Activated T-cell treated with anti-CD3 and anti-CD28 coated beads, Interleukin-2, amount 50 U/mL, for 4 hours (primary cell): ENCODE data around the gene C1orf216. TPM values are rescaled to one million over a fixed set of nuclear protein-coding genes. Genes with fewer than 3 reads are reported as not detected.
"Not testable (repeated sequence)": the region's sequence is repeated elsewhere in the genome, so short reads cannot be mapped to it uniquely, and the experiment has no call there.

Experiments
- ATAC-seq, 2 donors: fragments of 200-7000 bp; cut with Tn5 transposase; one replicate each; pipeline ENCODE4 v1.10.0; 2021
- DNase-seq: peaks from one replicate; pipeline ENCODE4 v3.0.0-alpha.2; 2020
- H3K27me3 Mint-ChIP-seq: one replicate; pipeline ENCODE4 v1.8.0; 2021; ENCODE audit warnings: low read depth, mixed read lengths
- H3K36me3 Mint-ChIP-seq: one replicate; pipeline ENCODE4 v1.8.0; 2022; ENCODE audit warnings: mixed read lengths; ENCODE audit not compliant: insufficient read depth
- H3K4me1 Mint-ChIP-seq: one replicate; pipeline ENCODE4 v1.8.0; 2021; ENCODE audit warnings: low read depth, mixed read lengths
- H3K4me3 Mint-ChIP-seq: one replicate; pipeline ENCODE4 v1.8.0; 2021; ENCODE audit warnings: mild to moderate bottlenecking, moderate library complexity, mixed read lengths
- H3K9me3 Mint-ChIP-seq: one replicate; pipeline ENCODE4 v1.8.0; 2021; ENCODE audit warnings: mixed read lengths
- total RNA-seq, 3 donors: library from RNA; stranded (reverse); gene quantifications; one replicate each; pipeline ENCODE4 v1.2.1, GENCODE V29; 2021

C1orf216 gene
- total RNA-seq, 3 donors from 2014 or later = 19.5 to 20.6 (median 19.9) TPM

DNA sequence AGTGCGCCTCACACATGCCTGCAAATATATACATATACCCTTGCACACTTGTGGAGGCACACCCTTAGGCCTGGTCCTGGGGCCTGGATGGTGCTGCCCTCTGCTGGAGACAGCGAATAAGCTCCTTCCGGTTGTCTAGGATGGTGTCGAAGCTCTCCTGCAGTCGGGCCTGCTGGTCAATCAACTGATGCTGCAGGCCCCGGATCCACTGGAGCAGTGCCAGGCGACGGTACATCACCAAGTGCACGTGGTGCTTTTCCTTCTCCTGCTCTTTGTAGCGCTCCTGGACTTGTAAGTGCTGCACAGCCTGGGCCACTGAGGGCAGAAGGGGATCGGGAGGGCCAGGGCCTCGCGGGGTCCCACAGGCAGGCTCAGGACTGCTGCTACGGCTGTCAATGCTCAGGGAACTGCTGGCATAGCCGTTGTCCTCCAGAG, 3.1 kb downstream of the C1orf216 start:
- H3K27me3 Mint-ChIP-seq = no peaks in the 10 kb centered on the region
- ATAC-seq (peak; percentile 44 to 45), DNase-seq (peak; percentile 73)
- H3K36me3 Mint-ChIP-seq = peaks cover 18% of the 10 kb centered on the region
- no peaks in the 10 kb centered on the region for H3K9me3 Mint-ChIP-seq
- peak overlapping the region; percentile 64 for H3K4me3 Mint-ChIP-seq
- peaks cover 29% of the 10 kb centered on the region for H3K4me1 Mint-ChIP-seq

DNA sequence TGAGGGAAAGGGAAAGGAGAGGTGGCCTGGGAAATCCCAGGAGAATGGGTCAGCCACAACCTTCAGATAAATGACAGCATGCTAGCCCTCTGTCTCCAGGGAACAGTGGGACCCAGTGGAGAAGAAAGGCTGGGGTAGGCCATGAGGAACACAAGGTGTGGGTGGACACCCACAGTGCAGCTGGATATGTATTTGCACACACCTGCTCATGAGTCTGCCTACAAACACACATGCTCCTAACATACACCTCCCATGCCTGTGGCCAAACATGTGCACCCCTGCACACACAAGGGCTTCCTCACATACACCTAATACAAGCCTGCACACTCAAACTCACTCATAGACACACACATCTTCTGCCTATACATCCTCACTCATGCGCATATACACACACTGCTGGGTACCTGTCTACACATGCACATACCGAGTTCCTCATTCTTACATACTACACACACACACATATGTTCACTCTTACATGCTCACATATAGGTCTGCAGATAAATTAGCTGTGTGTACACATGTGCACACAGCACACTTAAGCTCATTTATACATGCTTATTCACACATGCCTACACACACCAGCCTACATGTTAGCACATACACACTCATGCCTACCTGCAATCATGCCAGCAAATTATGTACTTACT, 3.6 kb downstream of the C1orf216 start:
- no peak for ATAC-seq
- H3K36me3 Mint-ChIP-seq = peaks cover 18% of the 10 kb centered on the region
- peak overlapping the region; percentile 64 for H3K4me3 Mint-ChIP-seq

DNA sequence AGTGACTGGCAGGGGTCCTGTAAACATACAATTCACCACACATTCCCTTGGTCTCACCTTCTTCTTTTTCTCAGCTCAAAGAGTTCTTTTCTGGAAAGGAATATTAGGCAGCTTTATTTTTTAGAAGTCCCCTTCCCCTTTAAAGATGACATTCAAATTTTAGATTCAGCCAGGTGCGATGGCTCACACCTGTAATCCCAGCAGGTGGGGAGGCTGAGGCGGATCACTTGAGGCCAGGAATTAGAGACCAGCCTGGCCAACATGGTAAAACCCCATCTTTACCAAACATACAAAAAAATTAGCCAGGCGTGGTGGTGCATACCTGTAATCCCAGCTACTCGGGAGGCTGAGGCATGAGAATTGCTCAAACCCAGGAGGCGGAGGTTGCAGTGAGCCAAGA, 7.6 kb downstream of the C1orf216 start:
- not testable (repeated sequence) for ATAC-seq, H3K9me3 Mint-ChIP-seq, H3K4me3 Mint-ChIP-seq, DNase-seq
- peaks cover 27% of the 10 kb centered on the region for H3K4me1 Mint-ChIP-seq
- peaks cover 26% of the 10 kb centered on the region for H3K27me3 Mint-ChIP-seq
- peaks cover 18% of the 10 kb centered on the region for H3K36me3 Mint-ChIP-seq

More for the DNA sequence above, 3.6 kb downstream of the C1orf216 start:
- peaks cover 29% of the 10 kb centered on the region for H3K4me1 Mint-ChIP-seq
- no peaks in the 10 kb centered on the region for H3K9me3 Mint-ChIP-seq
- H3K27me3 Mint-ChIP-seq = no peaks in the 10 kb centered on the region
- no peak for DNase-seq

DNA sequence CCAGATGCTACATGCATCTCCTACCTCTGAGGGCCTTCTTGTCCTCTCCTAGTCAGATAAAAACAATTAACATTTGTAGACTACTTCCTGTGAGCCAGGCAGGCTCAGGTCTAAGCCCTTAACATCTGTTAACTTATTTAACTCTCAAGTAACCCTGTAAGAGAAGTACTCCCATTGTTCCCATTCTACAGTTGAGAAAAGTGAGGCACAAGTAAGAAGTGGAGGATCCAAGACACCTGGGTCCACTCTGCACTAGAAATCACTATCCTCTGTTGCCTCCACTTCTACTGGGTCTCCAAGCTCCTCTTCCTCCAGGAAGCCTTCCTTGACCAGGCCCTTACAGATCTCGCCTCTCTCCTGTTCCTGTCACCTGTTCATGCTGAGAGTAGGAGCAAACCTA, 9.7 kb downstream of the C1orf216 start:
- Mint-ChIP-seq H3K36me3 (peaks cover 7% of the 10 kb centered on the region), H3K4me3 (peak overlapping the region; percentile 57), H3K9me3 (no peaks in the 10 kb centered on the region), H3K27me3 (peaks cover 28% of the 10 kb centered on the region), H3K4me1 (peaks cover 20% of the 10 kb centered on the region)
- ATAC-seq (no peak), DNase-seq (no peak)

DNA sequence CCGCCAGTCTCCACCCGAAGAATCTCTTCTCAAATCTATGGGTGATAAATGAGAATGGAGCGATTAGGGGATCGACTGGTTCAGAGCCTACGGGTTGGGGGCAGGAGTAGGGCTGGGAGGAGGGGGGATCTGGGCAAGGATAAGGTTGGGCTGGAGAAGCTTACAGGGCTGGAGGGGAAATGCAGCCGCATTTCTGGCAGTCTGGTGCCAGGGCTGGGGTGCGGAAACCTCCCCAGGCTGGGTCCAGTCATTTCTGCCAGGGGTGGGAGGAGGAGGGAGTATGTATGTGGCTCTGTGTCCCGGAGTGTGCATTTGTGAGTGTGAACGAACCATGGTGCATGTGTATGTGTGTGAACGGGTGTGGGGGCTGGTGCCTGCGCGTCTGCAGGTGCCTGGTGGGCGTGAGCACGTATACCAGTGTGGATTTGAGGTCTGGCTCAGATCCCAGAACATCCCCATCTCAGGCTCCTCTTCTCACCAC, 10.2 kb downstream of the C1orf216 start:
- peaks cover 28% of the 10 kb centered on the region for H3K27me3 Mint-ChIP-seq
- peaks cover 20% of the 10 kb centered on the region for H3K4me1 Mint-ChIP-seq
- H3K4me3 Mint-ChIP-seq = peak overlapping the region; percentile 57
- no peak for DNase-seq
- ATAC-seq = peak; percentile 32 to 52
- peaks cover 2% of the 10 kb centered on the region for H3K36me3 Mint-ChIP-seq
- no peaks in the 10 kb centered on the region for H3K9me3 Mint-ChIP-seq

DNA sequence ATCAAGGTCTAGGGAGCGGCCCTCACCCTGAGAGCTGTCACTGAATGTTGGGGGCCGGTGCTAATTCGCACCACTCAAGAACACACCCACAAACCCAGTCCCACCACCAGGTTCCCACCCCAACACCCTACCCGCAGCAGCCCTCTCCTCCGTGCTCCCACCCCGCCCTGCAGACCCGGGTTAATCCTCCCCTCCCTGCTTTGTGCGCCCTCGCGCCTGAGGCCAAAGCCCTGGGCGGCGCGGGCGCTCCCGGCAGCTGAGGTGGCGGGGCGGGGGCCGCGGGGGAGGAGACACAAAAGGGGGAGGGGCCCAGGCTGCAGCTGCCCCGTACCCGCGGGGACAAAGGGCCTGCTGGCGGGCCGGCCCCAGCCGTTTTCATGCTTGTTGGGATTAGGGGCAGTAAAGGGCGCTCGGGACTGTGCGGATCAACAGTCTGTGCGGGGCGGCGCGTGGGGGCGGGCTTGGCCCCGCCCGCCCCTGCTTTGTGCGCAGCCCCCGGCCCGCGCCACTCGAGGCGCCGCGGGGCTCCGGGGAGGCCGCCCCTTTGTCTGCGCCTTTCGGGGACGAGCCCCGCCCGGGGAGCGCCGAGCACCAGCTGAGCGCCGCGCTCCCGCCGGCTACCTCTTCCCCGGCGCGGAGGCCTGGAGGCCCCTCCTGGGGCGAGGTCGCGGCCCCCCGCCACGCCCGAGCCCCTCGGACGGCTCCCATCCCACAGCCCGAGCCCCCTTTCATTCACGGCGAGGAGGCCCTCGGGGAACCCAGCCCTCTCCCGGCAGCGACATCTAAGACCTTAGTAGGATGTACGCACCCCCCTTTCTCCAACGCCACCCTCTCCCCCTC, 10.9 kb downstream of the C1orf216 start:
- H3K27me3 Mint-ChIP-seq = peaks cover 34% of the 10 kb centered on the region
- H3K36me3 Mint-ChIP-seq = peaks cover 2% of the 10 kb centered on the region
- H3K4me1 Mint-ChIP-seq = peaks cover 20% of the 10 kb centered on the region

DNA sequence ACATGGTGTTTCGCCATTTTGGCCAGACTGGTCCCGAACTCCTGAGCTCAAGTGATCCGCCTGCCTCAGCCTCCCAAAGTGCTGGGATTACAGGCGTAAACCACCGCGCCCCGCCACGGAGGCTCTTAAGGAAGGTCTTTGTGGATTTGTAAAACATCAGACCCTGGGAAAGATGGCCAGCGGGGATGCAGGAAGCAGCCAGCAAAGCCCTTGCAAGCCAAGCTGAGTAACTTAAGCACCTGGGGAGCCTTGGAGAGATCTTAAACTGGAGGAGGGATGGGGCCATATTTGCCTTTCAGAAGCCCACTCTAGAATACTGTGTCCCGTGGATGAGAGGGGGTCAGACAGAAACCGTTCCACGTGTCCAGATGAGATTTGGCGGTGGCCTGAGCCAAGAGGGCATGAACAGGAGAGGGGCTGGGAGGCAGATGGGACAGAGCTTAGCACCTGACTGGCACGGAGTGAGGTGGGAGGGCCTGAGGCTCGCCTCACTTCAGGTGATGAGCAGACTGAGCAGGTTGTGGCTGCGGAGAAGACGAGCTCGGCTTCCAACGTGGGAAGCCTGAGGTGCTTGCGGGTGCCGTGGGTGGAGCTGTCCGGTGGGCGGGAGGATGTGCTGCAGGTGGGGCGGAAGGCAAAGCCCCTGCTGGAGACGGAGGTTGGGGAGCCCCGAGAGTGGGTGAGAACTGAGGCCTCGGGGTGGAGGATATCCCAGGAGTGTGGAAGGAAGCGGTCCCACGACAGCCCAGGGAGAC, 11.7 kb downstream of the C1orf216 start:
- Mint-ChIP-seq H3K9me3 (no peaks in the 10 kb centered on the region), H3K36me3 (no peaks in the 10 kb centered on the region), H3K4me1 (peaks cover 20% of the 10 kb centered on the region), H3K27me3 (peaks cover 40% of the 10 kb centered on the region), H3K4me3 (peak overlapping the region; percentile 82)
- DNase-seq (peak; percentile 37), ATAC-seq (peak; percentile 27 to 32)

More for the DNA sequence above, 10.9 kb downstream of the C1orf216 start:
- ATAC-seq (peak; percentile 65 to 78), DNase-seq (peak; percentile 18)
- H3K9me3 Mint-ChIP-seq = no peaks in the 10 kb centered on the region
- peak overlapping the region; percentile 82 for H3K4me3 Mint-ChIP-seq

DNA sequence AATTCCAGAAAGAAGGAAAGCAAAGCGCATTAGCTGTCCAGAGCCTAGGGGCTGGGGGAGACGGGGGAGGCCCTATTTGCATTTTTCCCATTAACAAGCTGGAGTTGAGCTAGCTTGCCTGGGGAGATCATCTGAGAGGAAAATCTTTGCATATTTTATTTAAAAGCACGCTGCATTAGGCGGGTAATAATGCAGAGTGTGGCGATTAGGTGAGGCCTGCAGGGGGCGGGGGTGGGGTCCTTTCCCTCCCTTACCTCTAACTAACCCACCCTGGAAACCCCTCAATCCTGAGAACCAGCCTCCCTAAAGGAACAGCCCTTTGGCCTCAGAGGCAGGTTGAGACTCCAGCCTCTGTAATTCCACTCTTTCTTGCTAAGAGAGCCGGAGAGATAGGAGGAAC, 16.2 kb downstream of the C1orf216 start:
- DNase-seq (no peak), ATAC-seq (no peak)
- H3K36me3 Mint-ChIP-seq = no peaks in the 10 kb centered on the region
- no peak overlapping the region for H3K4me3 Mint-ChIP-seq
- H3K9me3 Mint-ChIP-seq = no peaks in the 10 kb centered on the region
- peaks cover 9% of the 10 kb centered on the region for H3K4me1 Mint-ChIP-seq
- peaks cover 50% of the 10 kb centered on the region for H3K27me3 Mint-ChIP-seq

DNA sequence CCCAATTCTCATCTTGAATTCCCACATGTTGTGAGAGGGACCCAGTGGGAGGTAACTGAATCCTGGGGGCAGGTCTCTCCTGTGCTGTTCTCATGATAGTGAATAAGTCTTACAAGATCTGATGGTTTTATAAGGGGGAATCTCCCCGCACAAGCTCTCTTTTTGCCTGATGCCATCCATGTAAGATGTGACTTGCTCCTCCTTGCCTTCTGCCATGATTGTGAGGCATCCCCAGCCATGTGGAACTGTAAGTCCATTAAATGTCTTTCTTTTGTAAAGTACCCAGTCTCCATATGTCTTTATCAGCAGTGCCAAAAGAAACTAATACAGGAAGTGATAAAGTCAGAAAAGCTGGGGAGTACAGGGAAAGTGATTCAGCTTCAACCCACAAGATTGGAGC, 19.5 kb downstream of the C1orf216 start:
- not testable (repeated sequence) for H3K4me3 Mint-ChIP-seq, ATAC-seq, DNase-seq, H3K9me3 Mint-ChIP-seq, H3K4me1 Mint-ChIP-seq, H3K36me3 Mint-ChIP-seq
- peaks cover 49% of the 10 kb centered on the region for H3K27me3 Mint-ChIP-seq

DNA sequence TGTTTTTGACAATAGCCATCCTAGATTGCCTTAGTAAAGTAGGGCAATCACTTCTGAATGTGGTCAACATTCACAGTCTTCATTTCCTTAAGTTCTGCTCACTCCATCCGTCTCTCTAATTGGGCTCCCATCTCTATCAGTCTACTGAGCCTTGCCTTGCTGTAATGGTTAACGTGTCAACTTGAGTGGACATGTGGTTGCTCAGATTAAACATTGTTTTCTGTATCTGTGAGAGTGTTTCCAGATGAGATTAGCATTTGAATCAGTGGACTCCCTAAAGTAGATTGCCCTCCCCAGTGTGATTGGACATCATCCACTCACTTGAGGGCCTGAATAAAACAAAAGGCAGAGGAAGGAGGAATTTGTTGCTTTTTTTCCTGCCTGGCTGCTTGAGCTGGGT, 26.4 kb downstream of the C1orf216 start:
- H3K27me3 Mint-ChIP-seq = peaks cover 22% of the 10 kb centered on the region
- no peaks in the 10 kb centered on the region for H3K4me1 Mint-ChIP-seq
- no peak for ATAC-seq
- H3K4me3 Mint-ChIP-seq = no peak overlapping the region
- H3K9me3 Mint-ChIP-seq = no peaks in the 10 kb centered on the region
- no peak for DNase-seq
- H3K36me3 Mint-ChIP-seq = no peaks in the 10 kb centered on the region

DNA sequence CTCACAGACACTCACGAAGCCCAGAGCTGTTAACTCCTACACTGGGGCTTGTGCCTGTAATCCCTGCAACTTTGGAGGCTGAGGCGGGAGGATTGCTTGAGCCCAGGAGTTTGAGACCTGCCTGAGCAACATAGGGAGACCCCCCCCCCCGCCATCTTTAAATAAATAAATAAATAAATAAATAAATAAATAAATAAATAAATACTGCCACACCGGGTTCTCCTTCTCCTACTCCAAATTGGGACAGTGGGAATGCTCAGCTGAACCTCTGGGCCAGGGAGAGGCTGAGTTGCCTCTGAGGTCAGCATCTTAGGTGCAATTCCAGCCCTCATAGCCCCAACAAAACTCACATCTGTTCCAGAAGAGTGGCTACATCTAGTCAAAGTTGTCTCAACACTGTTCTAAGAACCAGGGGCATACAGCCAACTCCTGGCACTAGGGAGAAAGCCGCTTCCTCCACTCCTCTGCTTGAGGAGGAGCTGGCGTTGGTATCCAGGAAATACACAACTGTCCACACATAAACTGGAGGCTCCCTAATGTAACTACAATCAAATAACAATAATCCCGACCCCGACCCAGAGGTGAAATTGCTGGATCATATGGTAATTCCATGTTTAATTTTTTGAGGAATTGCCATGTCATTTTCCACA, 27.0 kb downstream of the C1orf216 start:
- Mint-ChIP-seq H3K4me3 (no peak overlapping the region), H3K36me3 (no peaks in the 10 kb centered on the region), H3K27me3 (peaks cover 19% of the 10 kb centered on the region), H3K9me3 (no peaks in the 10 kb centered on the region), H3K4me1 (no peaks in the 10 kb centered on the region)
- DNase-seq (no peak), ATAC-seq (no peak)

DNA sequence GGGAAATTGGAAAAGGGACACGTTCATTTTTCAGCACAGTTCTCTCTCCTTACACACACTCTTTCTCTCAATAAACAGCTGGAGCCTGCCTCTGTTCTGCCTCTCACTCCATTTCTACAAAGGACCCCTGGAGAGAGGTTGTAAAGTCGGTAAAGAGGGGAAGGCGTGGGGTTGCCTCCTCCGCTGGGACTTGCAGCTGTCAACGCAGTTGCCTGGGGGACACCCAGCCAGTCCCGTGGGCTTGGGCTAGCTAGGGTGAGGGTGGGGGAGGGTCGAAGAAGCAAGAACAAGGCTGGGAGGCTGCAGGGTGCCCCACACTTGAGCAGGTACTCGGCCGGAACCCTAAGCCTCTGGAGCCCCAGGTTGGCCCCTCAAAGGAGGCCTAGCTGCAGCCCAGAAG, 27.6 kb downstream of the C1orf216 start:
- Mint-ChIP-seq H3K36me3 (no peaks in the 10 kb centered on the region), H3K4me1 (no peaks in the 10 kb centered on the region), H3K9me3 (no peaks in the 10 kb centered on the region), H3K27me3 (peaks cover 19% of the 10 kb centered on the region), H3K4me3 (no peak overlapping the region)
- ATAC-seq (no peak), DNase-seq (no peak)

DNA sequence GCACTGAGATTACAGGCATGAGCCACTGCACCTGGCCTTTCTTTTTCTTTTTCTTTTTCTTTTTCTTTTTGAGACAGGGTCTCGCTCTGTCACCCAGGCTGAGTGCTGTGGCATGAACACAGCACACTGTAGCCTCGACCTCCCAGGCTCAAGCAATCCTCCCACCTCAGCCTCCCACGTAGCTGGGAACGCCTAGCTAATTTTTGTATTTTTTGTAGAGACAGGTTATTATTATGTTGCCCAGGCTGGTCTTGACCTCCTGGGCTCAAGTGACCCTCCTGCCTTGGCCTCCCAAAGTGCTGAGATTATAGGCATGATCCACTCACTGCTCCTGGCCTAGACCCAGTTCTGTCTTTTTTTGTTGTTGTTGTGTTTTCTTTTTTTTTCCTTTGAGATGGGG, 28.6 kb downstream of the C1orf216 start:
- H3K36me3 Mint-ChIP-seq, H3K4me3 Mint-ChIP-seq, H3K9me3 Mint-ChIP-seq, H3K4me1 Mint-ChIP-seq, DNase-seq, ATAC-seq: not testable (repeated sequence)
- peaks cover 14% of the 10 kb centered on the region for H3K27me3 Mint-ChIP-seq

DNA sequence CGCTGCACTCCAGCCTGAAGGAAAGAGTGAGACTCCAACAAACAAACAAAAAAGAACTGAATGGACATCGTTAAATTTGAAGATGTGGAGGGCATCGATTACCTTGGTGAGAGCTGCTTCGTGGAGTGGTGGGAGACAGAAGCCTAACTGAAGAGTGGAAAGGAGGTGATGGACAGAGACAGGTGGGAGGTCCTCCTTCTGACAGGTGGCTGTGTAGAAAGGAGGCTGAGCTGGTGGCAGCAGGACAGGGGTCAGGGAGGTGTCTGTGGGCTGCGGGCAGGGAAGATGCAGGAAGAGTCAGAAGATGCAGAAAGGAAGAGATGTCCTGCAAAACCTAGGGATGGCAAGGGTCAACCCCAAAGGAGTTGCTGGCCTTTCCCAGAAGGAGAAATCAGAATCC, 30.5 kb downstream of the C1orf216 start:
- DNase-seq (no peak), ATAC-seq (no peak)
- Mint-ChIP-seq H3K27me3 (peaks cover 15% of the 10 kb centered on the region), H3K4me1 (no peaks in the 10 kb centered on the region), H3K36me3 (no peaks in the 10 kb centered on the region), H3K4me3 (no peak overlapping the region), H3K9me3 (no peaks in the 10 kb centered on the region)
